GM19397 (cell line): ENCODE results near the gene KRTAP10-11.
"Not testable (repeated sequence)": the region's sequence is repeated elsewhere in the genome, so short reads cannot be mapped to it uniquely, and the experiment has no call there.

Source experiments
- ATAC-seq: cut with Tn5 transposase; IDR thresholded peaks from one replicate; pipeline ENCODE4 v1.9.1; 2021; ENCODE audit warnings: mild to moderate bottlenecking, moderate library complexity; ENCODE audit not compliant: unreplicated experiment

KRTAP10-11 gene

DNA sequence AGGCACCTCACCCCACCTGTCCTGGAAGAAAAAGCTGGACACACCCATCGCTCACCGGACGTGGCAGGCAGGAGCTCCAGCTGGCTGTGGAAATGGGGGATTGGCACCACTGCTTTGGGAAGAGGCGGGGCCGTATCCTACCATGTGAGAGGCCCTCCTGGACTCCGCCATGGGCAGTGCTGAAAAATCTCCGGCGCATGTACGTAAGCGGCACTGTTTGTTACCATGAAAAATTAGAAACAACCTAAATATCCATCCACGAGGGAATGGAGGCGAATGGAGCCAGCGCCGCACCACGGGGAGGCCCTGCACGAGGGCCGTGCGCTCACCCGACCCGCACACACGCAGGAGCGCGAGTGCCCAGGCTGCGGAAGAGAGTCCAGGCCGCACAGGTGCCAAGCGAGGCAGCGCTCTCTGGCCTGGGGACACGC lies 31.2 kb upstream of the KRTAP10-11 start:
- ATAC-seq: no peak

DNA sequence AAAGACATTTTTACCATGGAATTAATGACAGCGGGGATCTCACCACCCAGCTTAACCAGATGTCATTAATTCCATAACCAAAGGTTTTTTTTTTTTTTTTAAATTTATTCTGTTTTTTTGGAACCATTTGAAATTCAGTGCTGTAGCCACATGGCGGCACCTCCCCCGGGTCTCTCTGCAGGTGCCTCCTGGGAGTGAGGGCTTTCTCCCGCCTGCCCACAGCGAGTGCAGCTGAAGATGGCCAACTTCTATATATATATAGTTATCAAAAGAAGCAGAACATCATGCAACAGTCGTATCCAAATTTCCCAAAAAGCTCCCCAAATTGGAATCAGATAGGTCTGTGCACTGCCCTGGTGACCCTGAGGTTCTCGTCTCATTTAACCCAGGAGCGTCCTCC lies 30.7 kb upstream of the KRTAP10-11 start:
- no peak for ATAC-seq

DNA sequence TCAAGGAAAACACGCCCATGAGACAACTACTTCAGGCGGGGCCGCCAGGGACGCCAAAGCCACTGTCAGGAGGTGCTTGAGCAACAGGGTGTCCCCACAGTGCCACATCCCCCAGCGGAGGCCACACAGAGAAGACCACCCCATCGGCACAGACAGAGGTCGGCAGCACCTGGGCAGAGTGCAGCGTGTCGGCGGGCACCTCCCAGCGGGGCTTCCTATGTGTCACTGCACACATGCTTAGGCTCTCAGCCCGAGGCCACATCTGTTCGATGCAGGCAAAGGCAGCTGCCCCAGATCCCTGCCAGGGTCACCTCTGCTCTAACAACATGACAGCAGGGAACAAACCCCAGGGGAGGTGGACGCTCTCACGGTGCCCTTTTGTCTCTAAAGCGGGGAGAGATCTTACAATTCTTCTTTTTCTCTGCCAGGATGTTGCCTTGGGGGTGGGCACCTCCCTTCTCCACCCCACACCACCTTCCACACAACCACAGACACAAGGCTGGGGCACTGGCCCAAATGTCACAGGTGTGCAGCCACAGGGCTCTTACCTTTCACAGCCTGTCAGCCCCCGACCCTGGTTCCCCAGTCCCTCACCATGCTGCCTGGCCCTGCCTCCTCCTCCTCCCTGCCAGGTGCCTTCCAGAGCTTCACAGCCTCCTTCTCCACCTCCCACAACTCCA lies 30.2 kb upstream of the KRTAP10-11 start:
- ATAC-seq: no peak

DNA sequence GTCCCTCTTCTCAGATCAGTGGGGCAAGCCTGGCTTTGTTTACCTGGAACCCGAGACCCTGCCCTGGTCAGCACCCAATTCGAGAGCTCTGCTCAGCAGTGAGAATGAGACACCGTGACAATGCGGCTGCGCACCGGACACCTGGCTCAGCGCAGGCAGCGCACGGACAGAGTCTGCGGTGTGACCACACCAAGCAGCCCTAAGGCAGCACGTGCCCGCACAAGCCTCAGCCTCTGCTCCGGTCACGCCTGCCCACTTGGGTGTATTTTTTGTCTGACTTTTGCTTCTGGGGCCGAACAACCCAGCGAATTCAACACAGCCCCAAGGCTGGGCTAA lies 29.7 kb upstream of the KRTAP10-11 start:
- no peak for ATAC-seq

DNA sequence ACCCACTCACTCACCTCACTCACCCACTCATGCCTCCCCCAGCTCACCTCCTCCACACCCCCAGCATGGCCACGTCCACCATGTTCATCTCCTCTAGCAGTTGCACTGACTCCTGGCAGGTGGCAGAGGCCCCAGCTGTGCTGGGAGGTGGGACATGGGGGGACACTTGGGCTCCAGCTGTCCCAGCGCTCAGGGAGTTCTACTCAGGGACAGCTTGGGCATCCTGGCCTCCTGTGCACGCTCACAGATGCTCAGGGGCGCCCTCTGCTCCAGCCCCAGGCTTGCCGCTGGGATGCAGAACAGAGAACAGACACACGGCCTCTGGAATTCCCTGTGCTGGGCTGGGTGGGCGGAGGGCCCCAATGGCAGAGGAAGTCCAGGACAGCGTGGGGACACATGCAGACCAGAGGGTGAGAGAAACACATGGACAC lies 29.1 kb upstream of the KRTAP10-11 start:
- ATAC-seq: no peak

DNA sequence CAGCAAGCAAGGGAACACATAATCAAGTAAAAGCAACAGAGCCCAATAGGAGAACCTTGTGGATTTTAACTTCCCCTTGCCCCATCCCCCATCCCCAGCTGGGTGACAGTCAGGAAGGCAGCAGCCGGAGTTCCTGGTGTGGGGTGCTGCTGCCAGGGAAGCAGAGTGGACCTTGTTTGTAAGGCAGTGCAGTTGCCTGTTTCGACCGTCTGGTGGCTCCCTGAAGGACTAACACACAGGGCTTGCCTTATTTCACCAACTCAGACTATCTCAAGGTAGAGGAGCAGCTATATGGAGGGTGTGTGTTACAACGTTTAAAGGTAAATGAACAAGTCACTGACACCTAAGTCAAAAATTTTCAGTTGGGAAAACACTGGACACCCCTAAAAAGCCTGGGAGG lies 27.7 kb upstream of the KRTAP10-11 start:
- no peak for ATAC-seq

DNA sequence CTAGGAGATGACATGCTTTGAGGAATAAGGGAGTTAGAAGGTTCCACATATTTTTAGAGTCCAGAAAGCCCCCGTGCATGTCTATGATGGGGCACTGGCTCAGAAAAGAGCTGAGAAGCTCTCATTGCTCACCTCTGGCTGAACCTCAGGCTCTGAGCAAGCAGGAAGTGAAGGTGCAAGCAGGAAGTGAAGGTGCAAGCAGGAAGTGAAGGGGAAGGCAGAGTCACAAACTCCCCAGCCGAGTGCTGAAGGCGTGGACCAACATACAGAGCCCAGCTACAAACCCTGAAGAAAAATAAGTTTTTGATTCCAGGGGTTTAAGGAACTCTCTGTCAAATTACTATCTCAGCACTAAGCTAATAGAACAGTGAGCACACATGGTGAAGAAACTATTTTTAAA lies 27.3 kb upstream of the KRTAP10-11 start:
- ATAC-seq: no peak

DNA sequence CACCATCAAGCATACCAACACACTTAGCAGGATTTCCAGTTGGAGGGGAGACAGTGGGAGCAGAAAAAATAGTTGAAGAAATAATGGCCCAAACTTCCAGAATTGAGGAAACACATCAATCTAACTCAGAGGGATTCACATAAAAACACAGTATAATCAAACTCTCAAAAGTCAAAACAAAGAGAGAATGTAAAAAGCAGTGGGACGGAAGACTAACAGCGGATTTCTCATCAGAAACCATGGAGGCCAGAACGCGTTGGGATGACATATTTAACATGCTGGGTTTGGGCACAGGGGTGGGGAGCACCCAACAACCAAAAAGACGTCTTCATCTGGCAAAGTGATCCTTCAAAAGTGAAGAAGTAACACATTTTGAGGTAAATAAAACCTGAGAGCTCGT lies 26.3 kb upstream of the KRTAP10-11 start:
- no peak for ATAC-seq

DNA sequence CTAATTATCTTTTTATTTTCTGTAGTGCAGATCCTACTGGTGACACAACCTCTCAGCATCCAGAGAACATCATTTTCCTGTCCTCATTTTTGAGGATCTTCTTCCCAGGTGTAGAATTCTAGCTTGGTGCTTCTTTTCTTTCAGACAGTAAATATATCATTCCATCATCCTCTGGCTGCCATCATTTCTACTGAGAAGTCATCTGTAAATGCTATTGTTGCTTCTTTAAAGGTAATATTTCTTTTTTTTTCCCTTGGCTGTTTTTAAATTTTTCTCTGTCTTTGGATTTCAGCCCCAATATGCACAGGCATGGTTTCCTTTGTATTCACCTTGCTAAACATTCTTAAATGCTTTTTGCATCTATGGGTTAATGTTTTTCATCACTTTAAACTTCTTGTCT lies 22.6 kb upstream of the KRTAP10-11 start:
- no peak for ATAC-seq

DNA sequence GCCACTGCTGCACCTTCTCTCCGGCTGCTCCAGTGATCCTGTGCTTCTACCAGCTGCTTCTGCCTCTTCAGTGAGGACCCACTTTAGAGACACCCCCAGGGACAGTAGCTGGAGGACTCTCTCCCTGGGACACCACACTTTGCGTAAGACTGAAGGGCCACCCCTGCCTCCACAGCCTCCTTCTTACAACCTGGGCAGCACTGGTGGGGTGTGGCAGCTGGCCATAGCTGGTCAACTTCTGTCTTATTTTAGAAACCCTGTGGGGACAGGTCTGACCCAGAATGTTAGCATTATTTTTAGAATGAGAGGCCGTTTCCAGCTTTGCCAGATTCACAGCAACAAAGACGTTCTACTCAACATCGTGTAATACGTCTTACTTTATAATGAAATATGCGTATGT lies 20.5 kb upstream of the KRTAP10-11 start:
- no peak for ATAC-seq

DNA sequence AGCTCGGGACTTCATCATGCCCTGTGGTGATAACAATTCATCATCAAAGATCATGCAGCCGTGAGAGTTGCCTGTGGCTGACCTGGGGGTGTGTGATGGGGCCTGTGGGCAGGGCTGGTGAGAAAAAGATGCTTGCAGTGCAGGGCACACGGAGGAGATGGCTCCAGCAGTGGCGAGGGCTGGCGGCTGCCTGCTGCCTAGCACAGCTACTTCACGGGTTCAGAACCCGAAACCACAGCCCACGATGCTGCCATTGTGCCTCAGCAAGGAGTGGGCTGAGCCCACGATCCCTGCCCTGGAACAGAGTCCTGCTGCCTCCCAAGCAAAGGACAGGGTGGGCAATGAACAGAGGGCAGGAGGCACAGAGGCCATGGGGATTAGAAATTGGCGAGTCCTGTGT lies 20.0 kb upstream of the KRTAP10-11 start:
- ATAC-seq: no peak

DNA sequence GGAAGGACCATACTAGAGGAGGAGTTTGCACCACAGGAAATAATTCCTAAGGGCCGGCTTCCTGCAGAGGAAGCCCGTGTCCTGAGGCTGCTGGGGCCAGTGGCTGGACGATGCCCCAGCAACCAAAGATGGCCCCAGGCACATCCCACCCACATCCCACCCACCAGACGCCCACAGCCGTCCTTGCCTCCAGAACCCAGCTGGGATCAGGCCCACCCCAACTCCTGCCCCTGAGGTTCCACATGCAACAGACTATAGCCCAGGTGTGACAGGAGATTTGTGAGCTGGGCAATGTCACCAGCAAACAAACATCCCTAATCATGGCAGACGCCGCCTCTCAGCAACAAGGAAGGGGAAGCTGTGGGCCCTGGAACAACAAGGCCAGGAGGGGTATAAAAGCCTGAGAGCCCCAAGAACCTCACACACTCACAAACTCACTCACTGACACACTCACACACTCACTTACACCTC lies 19.5 kb upstream of the KRTAP10-11 start, which contains the start of gene KRTAP10-9:
KRTAP10-9 (plus strand) TSS at position 421 of the 471 bp plus-strand sequence. CDS start 79 bp downstream, outside the sequence.
- ATAC-seq: no peak

DNA sequence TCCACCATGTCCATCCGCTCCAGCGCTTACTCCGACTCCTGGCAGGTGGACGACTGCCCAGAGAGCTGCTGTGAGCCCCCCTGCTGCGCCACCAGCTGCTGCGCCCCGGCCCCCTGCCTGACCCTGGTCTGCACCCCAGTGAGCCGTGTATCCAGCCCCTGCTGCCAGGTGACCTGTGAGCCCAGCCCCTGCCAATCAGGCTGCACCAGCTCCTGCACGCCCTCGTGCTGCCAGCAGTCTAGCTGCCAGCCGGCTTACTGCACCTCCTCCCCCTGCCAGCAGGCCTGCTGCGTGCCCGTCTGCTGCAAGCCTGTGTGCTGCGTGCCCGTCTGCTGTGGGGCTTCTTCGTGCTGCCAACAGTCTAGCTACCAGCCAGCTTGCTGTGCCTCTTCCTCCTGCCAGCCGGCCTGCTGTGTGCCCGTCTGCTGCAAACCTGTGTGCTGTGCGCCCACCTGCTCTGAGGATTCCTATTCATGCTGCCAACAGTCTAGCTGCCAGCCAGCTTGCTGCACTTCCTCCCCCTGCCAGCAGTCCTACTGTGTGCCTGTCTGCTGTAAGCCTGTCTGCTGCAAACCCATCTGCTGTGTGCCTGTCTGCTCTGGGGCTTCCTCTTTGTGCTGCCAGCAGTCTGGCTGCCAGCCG lies 18.9 kb upstream of the KRTAP10-11 start:
- ATAC-seq: not testable (repeated sequence)

DNA sequence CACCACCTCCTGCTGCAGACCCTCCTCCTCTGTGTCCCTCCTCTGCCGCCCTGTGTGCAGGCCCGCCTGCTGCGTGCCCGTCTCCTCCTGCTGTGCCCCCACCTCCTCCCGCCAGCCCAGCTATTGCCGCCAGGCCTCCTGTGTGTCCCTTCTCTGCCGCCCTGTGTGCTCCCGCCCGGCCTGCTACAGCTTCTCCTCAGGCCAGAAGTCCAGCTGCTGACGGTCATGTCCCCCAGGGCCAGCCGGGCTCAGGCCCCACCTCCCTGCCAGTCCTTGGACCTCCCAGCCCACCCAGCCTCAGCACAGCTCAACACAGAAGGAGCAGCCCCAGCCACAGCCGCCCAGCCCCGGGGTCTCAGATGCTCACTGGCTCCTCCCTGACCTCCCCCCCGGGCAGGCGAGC lies 18.4 kb upstream of the KRTAP10-11 start:
- not testable (repeated sequence) for ATAC-seq

DNA sequence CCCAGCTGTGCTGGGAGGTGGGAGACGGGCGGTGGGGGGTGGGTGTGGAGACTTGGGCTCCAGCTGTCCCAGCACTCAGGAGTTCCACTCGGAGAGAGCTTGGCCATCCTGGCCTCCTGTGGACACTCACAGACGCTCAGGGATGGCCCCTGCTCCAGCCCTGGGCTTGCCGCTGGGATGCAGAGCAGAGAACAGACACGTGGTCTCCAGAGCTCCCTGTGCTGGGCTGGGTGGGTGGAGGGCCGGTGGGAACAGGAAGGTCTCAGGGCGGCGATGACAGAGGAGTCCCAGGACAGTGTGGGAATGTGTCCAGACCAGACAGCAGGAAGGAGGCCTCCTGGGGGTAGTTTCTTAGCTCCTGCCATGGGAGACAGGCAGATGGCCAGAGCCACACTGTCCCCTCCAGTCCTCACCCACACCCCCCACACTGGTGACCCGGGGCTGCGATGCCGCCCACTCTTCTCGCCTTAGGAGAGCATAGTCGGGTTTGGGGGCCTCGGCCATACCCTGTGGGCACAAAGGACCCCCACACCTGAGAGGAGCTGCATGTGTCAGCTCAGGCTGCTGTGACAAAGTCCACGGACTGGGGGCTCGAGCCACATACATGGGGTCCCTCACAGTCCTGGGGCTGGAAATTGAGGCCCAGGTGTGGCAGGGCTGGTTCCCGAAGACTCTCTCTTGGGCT lies 17.4 kb upstream of the KRTAP10-11 start:
- no peak for ATAC-seq

DNA sequence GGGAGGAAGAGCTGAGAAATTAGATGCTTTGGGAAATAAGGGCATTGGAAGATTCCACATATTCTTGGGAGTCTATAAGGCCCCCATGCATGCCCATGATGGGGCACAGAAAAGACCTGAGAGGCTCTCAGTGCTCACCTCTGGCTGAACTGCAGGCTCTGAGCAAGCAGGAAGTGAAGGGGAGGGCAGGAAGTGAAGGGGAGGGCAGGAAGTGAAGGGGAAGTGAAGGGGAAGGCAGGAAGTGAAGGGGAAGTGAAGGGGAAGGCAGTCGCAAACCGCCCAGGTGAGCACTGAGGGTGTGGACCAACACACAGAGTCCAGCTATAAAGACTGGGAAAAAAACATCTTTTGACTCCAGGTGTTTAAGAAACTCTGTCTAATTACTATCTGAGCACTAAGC lies 15.8 kb upstream of the KRTAP10-11 start:
- no peak for ATAC-seq

DNA sequence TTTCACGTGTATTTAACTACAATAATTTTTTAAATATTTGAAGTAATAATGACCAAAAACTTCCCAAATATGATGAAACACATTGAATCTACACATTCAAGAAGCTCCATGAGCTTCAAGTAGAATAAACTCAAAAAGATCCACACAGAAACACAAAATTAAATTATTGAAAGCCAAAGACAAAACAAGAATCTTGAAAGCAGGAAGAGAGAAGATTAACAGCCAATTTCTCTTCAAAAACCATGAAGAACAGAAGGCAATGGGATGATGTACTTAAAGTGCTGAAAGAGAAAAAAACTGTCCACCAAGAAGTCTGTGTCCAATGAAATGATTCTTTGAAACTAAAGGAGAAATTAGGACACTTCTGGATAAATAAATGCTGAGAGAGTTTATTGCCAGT lies 14.1 kb upstream of the KRTAP10-11 start:
- ATAC-seq: no peak

DNA sequence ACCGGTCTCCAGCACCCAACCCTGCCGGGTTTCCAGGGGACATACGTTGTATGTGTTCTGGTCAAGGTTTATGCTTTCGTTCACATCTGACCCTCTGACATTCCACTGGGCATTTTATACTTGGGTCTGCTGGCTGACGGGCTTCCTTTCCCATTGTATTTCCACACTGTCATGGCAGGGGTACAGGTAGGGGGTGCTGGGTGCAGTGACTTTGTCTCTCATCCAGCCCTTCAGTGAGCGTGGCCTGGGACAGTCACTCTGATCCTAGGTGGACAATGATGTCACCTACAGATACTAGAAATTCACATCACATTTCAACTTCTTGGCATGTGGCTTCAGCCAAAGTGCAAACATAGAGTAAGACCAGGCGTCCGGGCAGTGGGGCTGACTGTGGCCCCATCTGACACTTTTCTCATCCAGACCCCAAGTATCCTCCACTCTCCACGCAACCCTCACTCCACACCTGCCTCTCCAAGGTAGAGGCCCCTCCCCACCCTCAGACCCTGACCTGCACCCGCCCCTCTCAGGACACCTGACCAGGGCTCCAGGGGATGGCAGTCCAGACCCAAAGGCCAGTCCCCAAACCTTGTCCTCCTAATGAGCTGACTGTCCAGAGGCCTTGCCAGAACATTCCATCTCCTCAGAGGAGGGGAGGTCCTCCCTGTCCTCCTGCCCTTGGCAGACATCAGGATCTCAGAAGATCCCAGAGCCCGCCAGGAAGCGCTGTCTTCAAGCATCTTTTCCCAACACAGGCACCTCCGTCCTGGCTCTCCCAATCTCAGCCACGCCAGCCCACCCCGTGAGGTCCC lies 9.8 kb upstream of the KRTAP10-11 start:
- ATAC-seq: no peak

DNA sequence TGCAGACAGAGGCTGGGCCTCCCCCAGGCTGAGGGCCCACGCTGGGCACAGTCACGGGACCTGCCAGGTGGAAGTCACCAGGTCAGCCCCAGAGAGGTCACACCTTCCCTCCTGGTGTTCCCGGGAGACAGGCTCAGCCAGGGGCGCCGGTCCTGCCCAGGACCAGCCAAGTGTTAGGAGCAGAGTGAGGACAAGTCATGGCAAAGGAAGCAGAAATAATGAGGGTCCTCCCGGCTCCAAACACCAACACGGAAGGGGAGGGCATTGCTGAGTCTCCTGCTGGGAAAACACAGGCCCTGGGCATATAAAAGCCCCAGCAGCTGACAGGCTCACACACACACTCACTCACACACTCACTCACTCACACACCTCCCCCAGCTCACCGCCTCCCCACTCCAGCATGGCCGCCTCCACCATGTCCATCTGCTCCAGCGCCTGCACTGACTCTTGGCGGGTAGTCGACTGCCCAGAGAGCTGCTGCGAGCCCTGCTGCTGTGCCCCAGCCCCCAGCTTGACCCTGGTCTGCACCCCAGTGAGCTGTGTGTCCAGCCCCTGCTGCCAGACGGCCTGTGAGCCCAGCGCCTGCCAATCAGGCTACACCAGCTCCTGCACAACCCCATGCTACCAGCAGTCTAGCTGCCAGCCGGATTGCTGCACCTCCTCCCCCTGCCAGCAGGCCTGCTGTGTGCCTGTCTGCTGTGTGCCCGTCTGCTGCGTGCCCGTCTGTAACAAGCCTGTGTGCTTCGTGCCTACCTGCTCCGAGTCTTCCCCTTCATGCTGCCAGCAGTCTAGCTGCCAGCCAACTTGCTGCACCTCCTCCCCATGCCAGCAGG lies 9.0 kb upstream of the KRTAP10-11 start, which contains the start of gene KRTAP10-10:
KRTAP10-10 (plus strand) TSS at position 339 of the 833 bp plus-strand sequence; CDS start at position 401, 62 bp downstream.
- no peak for ATAC-seq

DNA sequence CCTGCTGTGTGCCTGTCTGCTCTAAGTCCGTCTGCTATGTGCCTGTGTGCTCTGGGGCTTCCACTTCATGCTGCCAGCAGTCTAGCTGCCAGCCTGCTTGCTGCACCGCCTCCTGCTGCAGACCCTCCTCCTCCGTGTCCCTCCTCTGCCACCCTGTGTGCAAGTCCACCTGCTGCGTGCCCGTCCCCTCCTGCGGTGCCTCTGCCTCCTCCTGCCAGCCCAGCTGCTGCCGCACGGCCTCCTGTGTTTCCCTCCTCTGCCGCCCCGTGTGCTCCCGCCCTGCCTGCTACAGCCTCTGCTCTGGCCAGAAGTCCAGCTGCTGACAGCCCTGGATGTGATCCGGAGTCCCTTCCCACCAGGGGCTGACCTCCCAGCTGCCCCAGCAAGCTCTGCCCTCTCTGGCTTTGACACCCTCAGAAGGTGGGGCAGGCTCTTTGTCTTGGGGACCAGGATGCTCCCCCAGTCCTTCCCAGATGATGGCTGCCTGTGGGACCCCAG lies 8.3 kb upstream of the KRTAP10-11 start:
- not testable (repeated sequence) for ATAC-seq
